GM23338 (cell line): ENCODE measurements around the gene TIMM17A.

Source experiments
- CTCF ChIP-seq, 2 experiments: fragments of 200-600 bp in 1 of 2; sonication (generic) in 1 of 2; conservative IDR thresholded peaks; 2 replicates each; pipeline versions ENCODE4 v1.5.1 to v1.6.1; 2016 to 2017; ENCODE audit warnings: antibody characterized with exemption in 2 of 2, low read depth in 2 of 2, mild to moderate bottlenecking in 2 of 2, moderate library complexity in 1 of 2
- POLR2AphosphoS5 ChIP-seq: IDR thresholded peaks from 2 replicates; pipeline ENCODE4 v1.6.1; 2016; ENCODE audit warnings: antibody characterized with exemption, low read depth
- REST ChIP-seq: IDR thresholded peaks from one replicate; pipeline ENCODE4 v1.6.1; 2018; ENCODE audit warnings: antibody characterized with exemption; ENCODE audit not compliant: unreplicated experiment

GRCh38 chr1:201942129-201942495 lies 13.2 kb upstream of the TIMM17A start:
- TF ChIP-seq CTCF (conservative IDR thresholded peaks at IDR 0.05; ENCODE audit: low read depth in 2 of 2) (no peak), POLR2AphosphoS5 (no peak), REST (peak; percentile 4)
